ENCODE data around the gene ZNF716. TPM values are rescaled to one million over a fixed set of nuclear protein-coding genes. Genes with fewer than 3 reads are reported as not detected.

Gene ZNF716
- total RNA-seq, 1 experiment from 2014 or later = not detected

GRCh38 chr7:57423768-57424167 lies 26.2 kb upstream of the ZNF716 start:
- POLR2A ChIA-PET = no interaction called here
- Mint-ChIP-seq H3K4me3 (ENCODE audit: unreplicated experiment) (no peak overlapping the region), H3K36me3 (ENCODE audit: insufficient read depth, unreplicated experiment) (no peaks in the 10 kb centered on the region), H3K27me3 (ENCODE audit: insufficient read depth, unreplicated experiment) (no peaks in the 10 kb centered on the region), H3K27ac (ENCODE audit: low read depth, unreplicated experiment) (no peak overlapping the region), H3K9me3 (ENCODE audit: unreplicated experiment) (peaks cover 23% of the 10 kb centered on the region), H3K4me1 (ENCODE audit: insufficient read depth, unreplicated experiment) (no peaks in the 10 kb centered on the region)
- intact Hi-C loops (cut with micrococcal nuclease) = no loop called here
- no TSS peak for BruUV-seq (replicated peaks)
- CTCF ChIA-PET = no interaction called here
- no peak for TF ChIP-seq CTCF (IDR thresholded peaks at IDR 0.05; ENCODE audit: unreplicated experiment)
- no peak for DNase-seq (ENCODE audit: unreplicated experiment)

GRCh38 chr7:57424515-57425238 lies 25.3 kb upstream of the ZNF716 start:
- no TSS peak for BruUV-seq (replicated peaks)
- Mint-ChIP-seq H3K27me3 (ENCODE audit: insufficient read depth, unreplicated experiment) (no peaks in the 10 kb centered on the region), H3K9me3 (ENCODE audit: unreplicated experiment) (peaks cover 23% of the 10 kb centered on the region), H3K27ac (ENCODE audit: low read depth, unreplicated experiment) (no peak overlapping the region), H3K4me1 (ENCODE audit: insufficient read depth, unreplicated experiment) (no peaks in the 10 kb centered on the region), H3K36me3 (ENCODE audit: insufficient read depth, unreplicated experiment) (no peaks in the 10 kb centered on the region), H3K4me3 (ENCODE audit: unreplicated experiment) (no peak overlapping the region)
- TF ChIP-seq CTCF (IDR thresholded peaks at IDR 0.05; ENCODE audit: unreplicated experiment) = no peak
- intact Hi-C loops (cut with micrococcal nuclease) = no loop called here
- ChIA-PET POLR2A (no interaction called here), CTCF (no interaction called here)
- no peak for DNase-seq (ENCODE audit: unreplicated experiment)

- POLR2A ChIA-PET = no interaction called here
- no peak overlapping the region for H3K4me3 Mint-ChIP-seq (ENCODE audit: unreplicated experiment)
- no peaks in the 10 kb centered on the region for H3K36me3 Mint-ChIP-seq (ENCODE audit: insufficient read depth, unreplicated experiment)
- TF ChIP-seq CTCF (IDR thresholded peaks at IDR 0.05; ENCODE audit: unreplicated experiment) = no peak
- peaks cover 23% of the 10 kb centered on the region for H3K9me3 Mint-ChIP-seq (ENCODE audit: unreplicated experiment)
- DNase-seq (ENCODE audit: unreplicated experiment) = no peak
- CTCF ChIA-PET = no interaction called here
- H3K4me1 Mint-ChIP-seq (ENCODE audit: insufficient read depth, unreplicated experiment) = no peaks in the 10 kb centered on the region
- H3K27ac Mint-ChIP-seq (ENCODE audit: low read depth, unreplicated experiment) = no peak overlapping the region
- no TSS peak for BruUV-seq (replicated peaks)
- intact Hi-C loops (cut with micrococcal nuclease) = no loop called here
- no peaks in the 10 kb centered on the region for H3K27me3 Mint-ChIP-seq (ENCODE audit: insufficient read depth, unreplicated experiment)
Measured at GRCh38 chr7:57425239-57425944, 24.6 kb upstream of the ZNF716 start.

- H3K27ac Mint-ChIP-seq (ENCODE audit: low read depth, unreplicated experiment) = no peak overlapping the region
- ChIA-PET POLR2A (no interaction called here), CTCF (no interaction called here)
- H3K36me3 Mint-ChIP-seq (ENCODE audit: insufficient read depth, unreplicated experiment) = no peaks in the 10 kb centered on the region
- H3K4me3 Mint-ChIP-seq (ENCODE audit: unreplicated experiment) = no peak overlapping the region
- no peaks in the 10 kb centered on the region for H3K27me3 Mint-ChIP-seq (ENCODE audit: insufficient read depth, unreplicated experiment)
- intact Hi-C loops (cut with micrococcal nuclease) = no loop called here
- no peak for TF ChIP-seq CTCF (IDR thresholded peaks at IDR 0.05; ENCODE audit: unreplicated experiment)
- peaks cover 20% of the 10 kb centered on the region for H3K9me3 Mint-ChIP-seq (ENCODE audit: unreplicated experiment)
- no TSS peak for BruUV-seq (replicated peaks)
- H3K4me1 Mint-ChIP-seq (ENCODE audit: insufficient read depth, unreplicated experiment) = no peaks in the 10 kb centered on the region
- DNase-seq (ENCODE audit: unreplicated experiment) = no peak
Measured at GRCh38 chr7:57425969-57426628, 23.9 kb upstream of the ZNF716 start.
